ENCODE data around the gene CDYL2. TPM values are rescaled to one million over a fixed set of nuclear protein-coding genes. Genes with fewer than 3 reads are reported as not detected.

CDYL2 gene
- total RNA-seq, 1 experiment from 2014 or later, result 8.2 TPM

DNA sequence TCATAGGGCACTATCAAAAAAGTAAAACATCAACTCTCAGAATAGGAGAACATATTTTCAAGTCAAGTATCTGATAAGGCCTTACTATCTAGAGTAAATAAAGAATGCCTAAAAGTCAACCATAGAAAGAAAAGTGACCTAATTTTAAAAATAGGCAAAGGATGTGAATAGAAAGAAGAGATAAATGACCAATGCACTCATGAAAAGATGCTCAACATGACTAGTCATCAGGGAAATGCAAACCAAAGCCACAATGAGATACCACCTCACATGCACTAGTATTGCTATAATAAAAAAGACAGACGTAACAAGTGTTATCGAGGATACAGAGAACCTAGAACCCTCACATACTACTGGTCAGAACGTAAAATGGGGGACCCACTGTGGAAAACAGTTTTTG lies 172.8 kb downstream of the CDYL2 start:
- CTCF ChIA-PET, result no interaction called here

DNA sequence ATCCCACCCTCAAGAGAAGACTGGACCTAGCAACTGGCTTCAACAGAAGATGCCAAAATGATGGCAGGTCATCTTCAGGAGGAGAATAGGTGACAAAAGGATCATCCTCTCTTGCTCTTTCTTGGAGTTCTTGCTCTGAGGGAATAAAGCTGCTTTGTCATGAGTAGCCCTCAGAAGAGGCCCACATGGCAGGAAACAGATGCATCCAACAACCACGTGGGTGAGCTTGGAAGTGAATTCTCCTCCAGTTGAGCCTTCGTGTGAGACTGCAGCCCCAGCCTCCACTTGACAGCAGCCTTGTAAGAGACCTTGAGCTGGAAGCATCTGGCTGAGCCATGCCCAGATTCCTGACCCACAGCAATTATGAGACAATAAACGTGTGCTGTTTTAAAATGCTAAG lies 176.1 kb downstream of the CDYL2 start:
- ChIA-PET CTCF (interaction anchor here (1.0 kb wide), 1 partner anchor 101 kb away, joined by 3 read pairs; no protein-coding TSS in a partner anchor), POLR2A (interaction anchor here (0.5 kb wide), 1 partner anchor 1440 kb away, joined by 3 read pairs; no protein-coding TSS in a partner anchor)
- Mint-ChIP-seq H3K9me3 (peaks cover 35% of the 10 kb centered on the region), H3K36me3 (peaks cover 5% of the 10 kb centered on the region), H3K4me1 (no peaks in the 10 kb centered on the region), H3K4me3 (no peak overlapping the region), H3K27ac (no peak overlapping the region), H3K27me3 (ENCODE audit: low read depth) (peaks cover 7% of the 10 kb centered on the region)
- TF ChIP-seq ETV6 (CRISPR knock-in tag; IDR thresholded peaks at IDR 0.05) (no peak), ZMAT4 (CRISPR knock-in tag; IDR thresholded peaks at IDR 0.05) (no peak), NFATC4 (CRISPR knock-in tag; IDR thresholded peaks at IDR 0.05) (no peak), JAZF1 (CRISPR knock-in tag; IDR thresholded peaks at IDR 0.05) (no peak), ATF6 (CRISPR knock-in tag; IDR thresholded peaks at IDR 0.05) (no peak), TEAD1 (CRISPR knock-in tag; IDR thresholded peaks at IDR 0.05) (no peak), ZNF425 (CRISPR knock-in tag; conservative IDR thresholded peaks at IDR 0.05) (no peak), FOXK1 (CRISPR knock-in tag; IDR thresholded peaks at IDR 0.05) (no peak), SOX15 (CRISPR knock-in tag; IDR thresholded peaks at IDR 0.05) (no peak), GRHL2 (CRISPR knock-in tag; IDR thresholded peaks at IDR 0.05; ENCODE audit: insufficient replicate concordance, severe bottlenecking) (no peak), ERG (CRISPR knock-in tag; IDR thresholded peaks at IDR 0.05) (no peak)
- ATAC-seq (no peak), DNase-seq (ENCODE audit: low spot score) (no peak)

More for the DNA sequence above, 172.8 kb downstream of the CDYL2 start:
- peaks cover 8% of the 10 kb centered on the region for H3K36me3 Mint-ChIP-seq
- H3K4me3 Mint-ChIP-seq, result no peak overlapping the region
- TF ChIP-seq NFE2L1 (CRISPR knock-in tag; IDR thresholded peaks at IDR 0.05) (no peak), MYBL2 (CRISPR knock-in tag; IDR thresholded peaks at IDR 0.05) (no peak), TP53 (CRISPR knock-in tag; IDR thresholded peaks at IDR 0.05) (no peak)
- peaks cover 39% of the 10 kb centered on the region for H3K9me3 Mint-ChIP-seq
- no peaks in the 10 kb centered on the region for H3K4me1 Mint-ChIP-seq
- POLR2A ChIA-PET, result no interaction called here
- H3K27me3 Mint-ChIP-seq (ENCODE audit: low read depth), result peaks cover 4% of the 10 kb centered on the region; the same call in 1 of the 2 replicates
- DNase-seq (ENCODE audit: low spot score), result no peak
- ATAC-seq, result no peak
- no peak overlapping the region for H3K27ac Mint-ChIP-seq

GRCh38 chr16:80627108-80627507 lies 177.3 kb downstream of the CDYL2 start:
- DNase-seq (ENCODE audit: low spot score) (no peak), ATAC-seq (no peak)
- H3K9me3 Mint-ChIP-seq, result peaks cover 37% of the 10 kb centered on the region
- ChIA-PET POLR2A (no interaction called here), CTCF (no interaction called here)
- H3K4me3 Mint-ChIP-seq, result no peak overlapping the region
- H3K4me1 Mint-ChIP-seq, result no peaks in the 10 kb centered on the region
- no peak overlapping the region for H3K27ac Mint-ChIP-seq
- peaks cover 7% of the 10 kb centered on the region for H3K27me3 Mint-ChIP-seq (ENCODE audit: low read depth)
- peaks cover 5% of the 10 kb centered on the region for H3K36me3 Mint-ChIP-seq
- TF ChIP-seq ELF4 (CRISPR knock-in tag; IDR thresholded peaks at IDR 0.05; ENCODE audit: low read depth) (no peak), ERG (CRISPR knock-in tag; IDR thresholded peaks at IDR 0.05) (no peak), HMGXB4 (CRISPR knock-in tag; IDR thresholded peaks at IDR 0.05) (no peak), NFYB (CRISPR knock-in tag; conservative IDR thresholded peaks at IDR 0.05; ENCODE audit: low read depth) (no peak), ZNF263 (CRISPR knock-in tag; IDR thresholded peaks at IDR 0.05; ENCODE audit: low read depth) (no peak), CREM (CRISPR knock-in tag; IDR thresholded peaks at IDR 0.05) (no peak), KAT7 (CRISPR knock-in tag; IDR thresholded peaks at IDR 0.05; ENCODE audit: borderline replicate concordance) (no peak), ZNF317 (CRISPR knock-in tag; IDR thresholded peaks at IDR 0.05; ENCODE audit: borderline replicate concordance, low read depth) (no peak), JUN (CRISPR knock-in tag; IDR thresholded peaks at IDR 0.05) (no peak)
- TF ChIP-seq, protein P1, sequence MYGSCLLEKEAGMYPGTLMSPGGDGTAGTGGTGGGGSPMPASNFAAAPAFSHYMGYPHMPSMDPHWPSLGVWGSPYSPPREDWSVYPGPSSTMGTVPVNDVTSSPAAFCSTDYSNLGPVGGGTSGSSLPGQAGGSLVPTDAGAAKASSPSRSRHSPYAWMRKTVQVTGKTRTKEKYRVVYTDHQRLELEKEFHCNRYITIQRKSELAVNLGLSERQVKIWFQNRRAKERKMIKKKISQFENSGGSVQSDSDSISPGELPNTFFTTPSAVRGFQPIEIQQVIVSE (CRISPR knock-in tag; IDR thresholded peaks at IDR 0.05; ENCODE audit: borderline replicate concordance), result no peak
